Measurements from ENCODE around the gene IGFBP5.

GRCh38 chr2:216646116-216646515, 49.2 kb downstream of the IGFBP5 start:
- TF ChIP-seq CTCF (IDR thresholded peaks at IDR 0.05 in 8 of 11, conservative IDR thresholded peaks at IDR 0.05 in 3 of 11) (no peak), POLR2AphosphoS5 (IDR thresholded peaks at IDR 0.05) (no peak)

Data from spleen (tissue), 7 donors.